ENCODE measurements around the gene KMO. TPM values are rescaled to one million over a fixed set of nuclear protein-coding genes. Genes with fewer than 3 reads are reported as not detected.

Gene KMO
- polyA plus RNA-seq, 3 donors = 4.7 to 9.0 (median 6.4) TPM

DNA sequence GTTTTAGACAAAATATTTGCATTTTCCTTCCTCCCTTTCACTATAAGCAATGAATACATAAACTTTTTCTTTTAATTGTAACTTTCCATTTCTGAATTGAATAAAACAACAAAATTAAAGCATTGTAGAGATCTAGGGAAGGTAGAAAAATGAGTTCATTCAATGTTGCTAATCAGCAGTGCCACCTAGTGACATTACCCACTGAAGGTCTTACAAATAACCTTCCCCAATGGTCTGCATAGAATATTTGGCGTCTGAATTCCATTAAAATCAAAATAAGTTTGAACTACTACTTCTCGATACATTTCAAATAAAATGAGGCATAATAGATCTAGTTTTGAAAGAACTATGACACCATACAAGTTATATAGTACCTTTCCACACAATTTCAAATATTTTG, 32.3 kb upstream of the KMO start:
- Histone ChIP-seq H4K20me1 (ENCODE audit: insufficient read depth, low read length) (no peaks in the 10 kb centered on the region), H3K9ac (ENCODE audit: insufficient read depth, low read length, poor library complexity, severe bottlenecking) (no peak overlapping the region), H3K27ac (ENCODE audit: low read depth in 1 of 2, low read length in 2 of 2) (no peak overlapping the region), H3K9me3 (replicated peaks in 1 of 2; ENCODE audit: control insufficient read depth in 1 of 2, insufficient read depth in 1 of 2, low read length in 2 of 2) (no peaks in the 10 kb centered on the region), H2AFZ (ENCODE audit: insufficient read depth, low read depth, low read length, poor library complexity, severe bottlenecking) (no peak overlapping the region), H3K27me3 (ENCODE audit: control insufficient read depth in 2 of 2, insufficient read depth in 2 of 2, low read length in 2 of 2) (no peaks in the 10 kb centered on the region), H3K79me2 (ENCODE audit: insufficient read depth, low read length) (no peaks in the 10 kb centered on the region), H3K4me2 (replicated peaks; ENCODE audit: extremely low read depth, low read length, poor library complexity, severe bottlenecking) (no peak overlapping the region), H3K4me3 (replicated peaks in 1 of 3; ENCODE audit: low read depth in 2 of 3, low read length in 3 of 3) (no peak overlapping the region), H3K36me3 (replicated peaks in 1 of 2; ENCODE audit: control insufficient read depth in 1 of 2, insufficient read depth in 2 of 2, low read length in 2 of 2) (peaks cover 92 to 96% of the 10 kb centered on the region in 2 donors), H3K4me1 (ENCODE audit: control insufficient read depth in 1 of 2, insufficient read depth in 2 of 2, low read length in 2 of 2) (no peaks in the 10 kb centered on the region)
- intact Hi-C loops (cut with micrococcal nuclease) = no loop called here
- no peaks in the 10 kb centered on the region for H3K27me3 Mint-ChIP-seq (ENCODE audit: low read depth in 3 of 3)
- no CpG with 5 or more reads among the region's 2 CpGs for WGBS (ENCODE audit: insufficient coverage)
- H3K9me3 Mint-ChIP-seq = no peaks in the 10 kb centered on the region
- TF ChIP-seq, protein P1, sequence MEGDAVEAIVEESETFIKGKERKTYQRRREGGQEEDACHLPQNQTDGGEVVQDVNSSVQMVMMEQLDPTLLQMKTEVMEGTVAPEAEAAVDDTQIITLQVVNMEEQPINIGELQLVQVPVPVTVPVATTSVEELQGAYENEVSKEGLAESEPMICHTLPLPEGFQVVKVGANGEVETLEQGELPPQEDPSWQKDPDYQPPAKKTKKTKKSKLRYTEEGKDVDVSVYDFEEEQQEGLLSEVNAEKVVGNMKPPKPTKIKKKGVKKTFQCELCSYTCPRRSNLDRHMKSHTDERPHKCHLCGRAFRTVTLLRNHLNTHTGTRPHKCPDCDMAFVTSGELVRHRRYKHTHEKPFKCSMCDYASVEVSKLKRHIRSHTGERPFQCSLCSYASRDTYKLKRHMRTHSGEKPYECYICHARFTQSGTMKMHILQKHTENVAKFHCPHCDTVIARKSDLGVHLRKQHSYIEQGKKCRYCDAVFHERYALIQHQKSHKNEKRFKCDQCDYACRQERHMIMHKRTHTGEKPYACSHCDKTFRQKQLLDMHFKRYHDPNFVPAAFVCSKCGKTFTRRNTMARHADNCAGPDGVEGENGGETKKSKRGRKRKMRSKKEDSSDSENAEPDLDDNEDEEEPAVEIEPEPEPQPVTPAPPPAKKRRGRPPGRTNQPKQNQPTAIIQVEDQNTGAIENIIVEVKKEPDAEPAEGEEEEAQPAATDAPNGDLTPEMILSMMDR (IDR thresholded peaks at IDR 0.05) = no peak
- no peak for DNase-seq
- H3K4me1 Mint-ChIP-seq = no peaks in the 10 kb centered on the region
- H3K36me3 Mint-ChIP-seq = peaks cover 68 to 84% of the 10 kb centered on the region in 2 donors
- no peak overlapping the region for H3K4me3 Mint-ChIP-seq
- no peak overlapping the region for H3K27ac Mint-ChIP-seq

DNA sequence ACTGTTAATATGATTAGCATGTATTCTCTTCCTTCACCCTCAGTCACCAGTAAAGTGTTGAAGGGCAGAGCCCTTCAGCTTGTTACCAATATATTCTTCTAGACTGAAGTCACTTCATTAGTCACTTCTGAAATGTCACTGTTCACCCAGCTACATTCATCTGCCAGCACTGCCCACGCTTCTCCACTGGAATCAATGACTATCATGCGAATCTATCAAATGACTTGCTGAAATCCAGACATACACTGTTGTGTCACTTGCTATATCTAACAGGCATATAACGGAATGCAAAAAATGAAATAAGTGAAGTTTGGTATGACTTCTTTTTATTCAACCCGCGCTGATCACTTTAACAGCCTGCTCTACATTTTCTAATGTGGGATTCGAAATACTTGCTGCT, 28.7 kb upstream of the KMO start:
- H3K36me3 ChIP-seq (replicated peaks in 1 of 2; ENCODE audit: control insufficient read depth in 1 of 2, insufficient read depth in 2 of 2, low read length in 2 of 2) = peaks cover 72 to 93% of the 10 kb centered on the region in 2 donors

More for the DNA sequence above, 28.7 kb upstream of the KMO start:
- Mint-ChIP-seq H3K36me3 (peaks cover 55 to 72% of the 10 kb centered on the region in 2 donors), H3K27me3 (ENCODE audit: low read depth in 3 of 3) (no peaks in the 10 kb centered on the region), H3K9me3 (no peaks in the 10 kb centered on the region), H3K27ac (no peak overlapping the region), H3K4me1 (peaks cover 19% of the 10 kb centered on the region), H3K4me3 (no peak overlapping the region)
- intact Hi-C loops (cut with micrococcal nuclease) = no loop called here
- H3K27ac ChIP-seq (ENCODE audit: low read depth in 1 of 2, low read length in 2 of 2) = no peak overlapping the region
- WGBS (ENCODE audit: insufficient coverage) = 100% methylated on average over 1 of the region's 6 CpGs
- DNase-seq = no peak
- H3K4me3 ChIP-seq (replicated peaks in 1 of 3; ENCODE audit: low read depth in 2 of 3, low read length in 3 of 3) = no peak overlapping the region
- H4K20me1 ChIP-seq (ENCODE audit: insufficient read depth, low read length) = no peaks in the 10 kb centered on the region
- H3K4me1 ChIP-seq (ENCODE audit: control insufficient read depth in 1 of 2, insufficient read depth in 2 of 2, low read length in 2 of 2) = peaks cover 18% of the 10 kb centered on the region in 2 donors
- H3K27me3 ChIP-seq (ENCODE audit: control insufficient read depth in 2 of 2, insufficient read depth in 2 of 2, low read length in 2 of 2) = no peaks in the 10 kb centered on the region
- H3K79me2 ChIP-seq (ENCODE audit: insufficient read depth, low read length) = peaks cover 3% of the 10 kb centered on the region
- H3K9ac ChIP-seq (ENCODE audit: insufficient read depth, low read length, poor library complexity, severe bottlenecking) = no peak overlapping the region
- no peak overlapping the region for H3K4me2 ChIP-seq (replicated peaks; ENCODE audit: extremely low read depth, low read length, poor library complexity, severe bottlenecking)
- TF ChIP-seq, protein P1 (IDR thresholded peaks at IDR 0.05) = no peak
- no peaks in the 10 kb centered on the region for H3K9me3 ChIP-seq (replicated peaks in 1 of 2; ENCODE audit: control insufficient read depth in 1 of 2, insufficient read depth in 1 of 2, low read length in 2 of 2)
- no peak overlapping the region for H2AFZ ChIP-seq (ENCODE audit: insufficient read depth, low read depth, low read length, poor library complexity, severe bottlenecking)
